H1 (cell line): ENCODE data around the gene NDUFA13. TPM values are rescaled to one million over a fixed set of nuclear protein-coding genes. Genes with fewer than 3 reads are reported as not detected.

ENCODE experiments used
- CTCF ChIA-PET: fragments of 300-600 bp; sonication (Branson Sonifier 250); formaldehyde crosslinking; loops from one replicate; lab custom pipeline; 2021; ENCODE audit not compliant: partially characterized antibody; lab: Charles Lee
- POLR2A ChIA-PET: fragments of 300-600 bp; sonication (Branson Sonifier 250); formaldehyde crosslinking; loops from one replicate; lab custom pipeline; 2021; ENCODE audit warnings: inconsistent platforms; ENCODE audit not compliant: partially characterized antibody; lab: Charles Lee
- DNase-seq, 2 experiments: peaks; one replicate each; pipeline versions ENCODE4 v3.0.0 to v3.0.0-alpha.2; 2010 to 2022; ENCODE audit warnings: low spot score in 2 of 2, low read depth in 1 of 2, mixed read lengths in 1 of 2
- FAIRE-seq: peaks from 2 replicates; lab custom pipeline; 2011; peaks lifted over from hg19 to GRCh38; lab: Jason Lieb, UNC
- H2AFZ ChIP-seq: 2 replicates; pipeline ENCODE4 v1.8.1; 2012; ENCODE audit warnings: low read length, inconsistent platforms
- H2AK5ac ChIP-seq: 2 replicates; pipeline ENCODE4 v1.6.1; 2013; ENCODE audit warnings: low read depth, low read length
- H2BK120ac ChIP-seq: replicated peaks from 2 replicates; pipeline ENCODE3; 2013; ENCODE audit warnings: low read depth, low read length, inconsistent platforms
- H2BK12ac ChIP-seq: 2 replicates; pipeline ENCODE4 v1.6.1; 2013; ENCODE audit warnings: low read depth, low read length
- H2BK15ac ChIP-seq: 2 replicates; pipeline ENCODE4 v1.6.1; 2013; ENCODE audit warnings: low read length
- H2BK20ac ChIP-seq: 2 replicates; pipeline ENCODE4 v1.6.1; 2013; ENCODE audit warnings: low read length
- H2BK5ac ChIP-seq: 2 replicates; pipeline ENCODE4 v1.6.1; 2013; ENCODE audit warnings: low read depth, low read length
- H3K14ac ChIP-seq: 2 replicates; pipeline ENCODE4 v1.6.1; 2013; ENCODE audit warnings: inconsistent platforms; ENCODE audit not compliant: insufficient read length
- H3K18ac ChIP-seq: 2 replicates; pipeline ENCODE4 v1.6.1; 2013; ENCODE audit warnings: low read length; ENCODE audit errors: extremely low read depth
- H3K23ac ChIP-seq: 2 replicates; pipeline ENCODE4 v1.6.1; 2013; ENCODE audit warnings: inconsistent platforms; ENCODE audit not compliant: insufficient read length
- H3K23me2 ChIP-seq: 2 replicates; pipeline ENCODE4 v1.6.1; 2013; ENCODE audit warnings: low read depth, low read length
- H3K27ac ChIP-seq: 2 replicates; pipeline ENCODE4 v1.6.1; 2011; ENCODE audit warnings: low read depth, low read length, inconsistent platforms
- H3K27me3 ChIP-seq, 4 experiments: replicated peaks in 1 of 4; 1 replicate in 1 of 4; 2 replicates in 3 of 4; pipeline versions ENCODE4 v1.6.1 to v1.8.1; 2011 to 2013; ENCODE audit warnings: low read length in 3 of 4, mild to moderate bottlenecking in 3 of 4, inconsistent platforms in 2 of 4, mixed read lengths in 2 of 4, moderate library complexity in 1 of 4; ENCODE audit not compliant: control insufficient read depth in 3 of 4, insufficient read depth in 3 of 4; ENCODE audit errors: extremely low read depth in 1 of 4
- H3K36me3 ChIP-seq, 4 experiments: 2 replicates each; pipeline versions ENCODE4 v1.6.1 to v1.8.1; 2011 to 2013; ENCODE audit warnings: mild to moderate bottlenecking in 4 of 4, low read length in 3 of 4, moderate library complexity in 2 of 4, control low read depth in 1 of 4, inconsistent platforms in 1 of 4; ENCODE audit not compliant: insufficient read depth in 4 of 4, control insufficient read depth in 2 of 4
- H3K4ac ChIP-seq: replicated peaks from 2 replicates; pipeline ENCODE3; 2013; ENCODE audit warnings: low read length, low read depth, mixed read lengths, inconsistent platforms; ENCODE audit not compliant: insufficient read length
- H3K4me1 ChIP-seq, 4 experiments: replicated peaks in 1 of 4; 1 replicate in 1 of 4; 2 replicates in 3 of 4; pipeline versions ENCODE4 v1.6.1 to v1.8.1; 2011 to 2013; ENCODE audit warnings: low read length in 3 of 4, inconsistent platforms in 2 of 4, mixed read lengths in 1 of 4; ENCODE audit not compliant: insufficient read depth in 4 of 4, control insufficient read depth in 3 of 4
- H3K4me2 ChIP-seq, 2 experiments: 2 replicates each; pipeline versions ENCODE4 v1.6.1 to v1.8.1; 2011 to 2013; ENCODE audit warnings: low read depth in 2 of 2, low read length in 2 of 2, control low read depth in 1 of 2, inconsistent platforms in 1 of 2, mild to moderate bottlenecking in 1 of 2; ENCODE audit not compliant: insufficient read depth in 1 of 2
- H3K4me3 ChIP-seq, 4 experiments: fragments of 200-600, 300-600 bp in 1 of 4; sonication (generic), shearing (Covaris generic), sonication (Bioruptor Twin) in 1 of 4; 2 replicates each; pipeline versions ENCODE4 v1.5.1 to v1.8.1; 2011 to 2016; ENCODE audit warnings: low read length in 4 of 4, low read depth in 3 of 4, control low read depth in 2 of 4, inconsistent platforms in 2 of 4, mild to moderate bottlenecking in 2 of 4, mixed read lengths in 1 of 4, moderate library complexity in 1 of 4; ENCODE audit not compliant: insufficient read depth in 2 of 4; ENCODE audit errors: extremely low read depth in 1 of 4
- H3K56ac ChIP-seq: replicated peaks from 2 replicates; pipeline ENCODE3; 2013; ENCODE audit warnings: low read depth, mild to moderate bottlenecking, mixed read lengths, low read length, inconsistent platforms; ENCODE audit not compliant: insufficient read length
- H3K79me1 ChIP-seq: 2 replicates; pipeline ENCODE4 v1.6.1; 2013; ENCODE audit warnings: low read depth, low read length, control low read depth
- H3K79me2 ChIP-seq, 2 experiments: 2 replicates each; pipeline versions ENCODE4 v1.6.1 to v1.8.1; 2012 to 2013; ENCODE audit warnings: low read length in 2 of 2, mild to moderate bottlenecking in 2 of 2, inconsistent platforms in 1 of 2; ENCODE audit not compliant: insufficient read depth in 2 of 2, control insufficient read depth in 1 of 2
- H3K9ac ChIP-seq, 4 experiments: replicated peaks in 1 of 4; 1 replicate in 1 of 4; 2 replicates in 3 of 4; pipeline versions ENCODE4 v1.6.1 to v1.8.1; 2011 to 2013; ENCODE audit warnings: low read depth in 3 of 4, low read length in 3 of 4, control low read depth in 2 of 4, mild to moderate bottlenecking in 2 of 4, moderate library complexity in 2 of 4, inconsistent platforms in 1 of 4; ENCODE audit errors: extremely low read depth in 1 of 4
- H3K9me3 ChIP-seq, 2 experiments: 2 replicates each; pipeline versions ENCODE4 v1.6.1 to v1.8.1; 2012 to 2013; ENCODE audit warnings: mild to moderate bottlenecking in 2 of 2, moderate library complexity in 2 of 2, control low read depth in 1 of 2, inconsistent platforms in 1 of 2, low read depth in 1 of 2, low read length in 1 of 2, mixed read lengths in 1 of 2; ENCODE audit not compliant: insufficient read depth in 2 of 2
- H4K20me1 ChIP-seq, 2 experiments: replicated peaks in 1 of 2; 2 replicates each; pipeline versions ENCODE3 to v1.8.1; 2011 to 2013; ENCODE audit warnings: inconsistent platforms in 2 of 2, low read length in 2 of 2, mild to moderate bottlenecking in 1 of 2; ENCODE audit not compliant: insufficient read depth in 2 of 2, control insufficient read depth in 1 of 2
- H4K5ac ChIP-seq: 2 replicates; pipeline ENCODE4 v1.6.1; 2013; ENCODE audit warnings: low read length, low read depth, mixed read lengths, inconsistent platforms; ENCODE audit not compliant: insufficient read length
- H4K8ac ChIP-seq: 2 replicates; pipeline ENCODE4 v1.8.0; 2013; ENCODE audit warnings: mild to moderate bottlenecking, moderate library complexity, low read length, inconsistent platforms; ENCODE audit not compliant: insufficient read depth; ENCODE audit errors: extremely low read depth
- H4K91ac ChIP-seq: replicated peaks from 2 replicates; pipeline ENCODE3; 2013; ENCODE audit warnings: low read length, mixed read lengths, inconsistent platforms; ENCODE audit not compliant: insufficient read length
- ASH2L ChIP-seq: fragments of 200-600, 300-600 bp; sonication (generic); IDR thresholded peaks from one replicate; pipeline ENCODE4 v1.7.1; 2017; ENCODE audit warnings: low read length
- CBX5 ChIP-seq: fragments of 300-800, 300-1000 bp; sonication (generic); IDR thresholded peaks from 2 replicates; pipeline ENCODE4 v1.7.1; 2016; ENCODE audit warnings: antibody characterized with exemption, low read length, low read depth
- EZH2 ChIP-seq: fragments of 200-600 bp; sonication (generic); IDR thresholded peaks from 2 replicates; pipeline ENCODE4 v1.7.1; 2012; ENCODE audit warnings: low read depth, mild to moderate bottlenecking, moderate library complexity, low read length, inconsistent platforms; ENCODE audit not compliant: severe bottlenecking
- FOSL1 ChIP-seq: IDR thresholded peaks from 2 replicates; pipeline ENCODE4 v1.6.1; 2011; ENCODE audit warnings: mild to moderate bottlenecking, low read depth, low read length, moderate library complexity; ENCODE audit not compliant: insufficient read depth
- GABPA ChIP-seq: IDR thresholded peaks from 2 replicates; pipeline ENCODE4 v1.6.1; 2011; ENCODE audit warnings: mild to moderate bottlenecking, low read length, moderate library complexity, borderline replicate concordance; ENCODE audit not compliant: insufficient read depth
- HDAC2 ChIP-seq, 2 experiments: fragments of 300-600 bp in 1 of 2; sonication (generic) in 1 of 2; IDR thresholded peaks; 2 replicates each; pipeline ENCODE4 v1.6.1; 2011 to 2012; ENCODE audit warnings: low read depth in 2 of 2, low read length in 2 of 2, mild to moderate bottlenecking in 2 of 2, moderate library complexity in 2 of 2, borderline replicate concordance in 1 of 2, inconsistent platforms in 1 of 2
- POLR2A ChIP-seq, 2 experiments: IDR thresholded peaks; 1 replicate in 1 of 2; 2 replicates in 1 of 2; pipeline ENCODE4 v1.6.1; 2011; ENCODE audit warnings: low read depth in 2 of 2, low read length in 2 of 2, mild to moderate bottlenecking in 2 of 2; ENCODE audit errors: control extremely low read depth in 1 of 2
- SP4 ChIP-seq: IDR thresholded peaks from 2 replicates; pipeline ENCODE4 v1.6.1; 2012; ENCODE audit warnings: low read length, inconsistent platforms
- TBP ChIP-seq: IDR thresholded peaks from 2 replicates; pipeline ENCODE4 v1.6.1; 2011; ENCODE audit warnings: low read depth, low read length, improper control_type of control experiment
- TCF12 ChIP-seq: IDR thresholded peaks from 2 replicates; pipeline ENCODE4 v1.6.1; 2011; ENCODE audit warnings: low read depth, mild to moderate bottlenecking, low read length
- YY1 ChIP-seq: IDR thresholded peaks from 2 replicates; pipeline ENCODE4 v1.6.1; 2011; ENCODE audit warnings: low read depth, mild to moderate bottlenecking, low read length
- ZNF274 ChIP-seq: IDR thresholded peaks from 2 replicates; pipeline ENCODE4 v1.7.0; 2012; ENCODE audit warnings: low read length, borderline replicate concordance; ENCODE audit errors: extremely low read depth
- WGBS, 2 experiments: shearing (Covaris generic) in 1 of 2; methylation state at CpG; one replicate each; pipeline versions ENCODE4 v1.1.6 to v1.1.7; 2013 to 2015; ENCODE audit warnings: low lambda C conversion rate in 2 of 2, mixed read lengths in 2 of 2, inconsistent platforms in 1 of 2, low coverage in 1 of 2, missing lambda C conversion rate in 1 of 2; ENCODE audit not compliant: insufficient replicate concordance in 2 of 2, insufficient coverage in 1 of 2, insufficient read length in 1 of 2; ENCODE audit errors: extremely low coverage in 1 of 2, missing lambda C conversion rate in 1 of 2; 5-methylcytosine and 5-hydroxymethylcytosine counted together
- polyA plus RNA-seq, 7 experiments: library from polyadenylated mRNA; depleted of rRNA in 3 of 7; stranded (reverse) in 5 of 7; unstranded in 2 of 7; fragments of >200 nt in 5 of 7; fragments of 200-250 nt in 2 of 7; gene quantifications; 1 replicate in 5 of 7; 2 replicates in 1 of 7; 4 replicates in 1 of 7; pipeline versions ENCODE4 v1.2.1 to v1.2.3, GENCODE V29; 2011 to 2013; ENCODE audit warnings: missing spikeins in 2 of 7, mixed read lengths in 2 of 7
- total RNA-seq: library from RNA; stranded (reverse); fragmentation: NEBNext Ultra II Directional; extraction: Animal tissue kit (Norgen Biotek cat#: 25700); gene quantifications from 2 replicates; pipeline ENCODE4 v1.2.1, GENCODE V29; 2021

Gene NDUFA13
- total and polyA plus RNA-seq, 2 of the 8 experiments (the other 6 are each of a cell fraction or from before 2014, with no cell fraction given) = 413 to 1,105 TPM

DNA sequence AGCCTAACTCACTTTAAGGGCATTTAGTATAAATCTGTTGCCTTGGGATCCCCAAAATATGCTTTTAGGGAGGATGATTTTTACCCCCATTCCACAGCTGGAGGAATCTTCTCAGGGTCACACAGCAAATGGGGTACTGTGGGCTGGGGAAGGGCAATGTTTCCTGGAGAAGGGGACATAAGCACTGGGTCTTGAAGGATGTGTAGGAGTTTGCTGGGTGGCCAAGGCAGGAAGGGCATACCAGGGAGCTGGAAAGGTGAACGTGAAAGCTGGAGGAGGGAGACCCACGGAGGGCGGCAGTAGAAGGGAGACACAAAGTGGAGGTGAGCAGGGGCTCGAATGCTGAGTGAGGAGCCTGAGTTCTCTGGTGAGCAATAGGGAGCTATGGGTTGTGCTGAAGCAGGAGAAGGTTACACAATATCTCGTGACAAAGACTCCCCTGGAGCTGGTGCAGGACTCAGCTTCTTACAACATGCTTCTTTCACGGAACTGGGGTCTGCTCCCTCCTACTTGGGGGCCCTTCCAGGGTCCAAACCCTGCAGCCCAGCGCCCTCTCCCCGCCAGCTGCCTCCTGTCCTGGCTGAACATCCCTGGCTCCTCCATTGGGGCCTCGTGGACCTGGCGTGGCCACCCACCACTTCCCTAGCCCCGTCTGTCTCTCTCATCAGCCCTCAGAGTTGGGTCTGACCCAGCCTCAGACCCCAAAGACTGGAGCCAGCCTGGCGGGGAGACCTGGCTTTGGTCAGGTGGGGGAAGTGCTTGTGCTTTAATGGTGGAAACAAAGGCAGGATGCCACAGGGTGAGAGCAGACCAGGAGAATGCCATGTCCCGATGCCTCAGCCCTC is 33.1 kb downstream of the NDUFA13 start:
- H3K4me2 ChIP-seq = no peak overlapping the region
- no peaks in the 10 kb centered on the region; a peak in 3 of 7 replicates for H3K4me1 ChIP-seq
- H2AFZ ChIP-seq = no peak overlapping the region
- H3K4ac ChIP-seq = no peak overlapping the region
- no peak overlapping the region for H4K91ac ChIP-seq
- FAIRE-seq (no peak), DNase-seq (no peak)
- no peak overlapping the region for H3K14ac ChIP-seq
- H3K23me2 ChIP-seq = no peaks in the 10 kb centered on the region
- no peak overlapping the region for H3K56ac ChIP-seq
- H3K36me3 ChIP-seq = no peaks in the 10 kb centered on the region
- no peak overlapping the region for H4K8ac ChIP-seq
- no peak overlapping the region for H2BK20ac ChIP-seq
- H2BK12ac ChIP-seq = no peak overlapping the region
- no peaks in the 10 kb centered on the region for H3K79me1 ChIP-seq
- no peaks in the 10 kb centered on the region for H3K9me3 ChIP-seq
- H2BK15ac ChIP-seq = no peak overlapping the region
- H2BK120ac ChIP-seq = no peak overlapping the region
- no peak overlapping the region for H3K27ac ChIP-seq
- no peak overlapping the region for H4K5ac ChIP-seq
- H3K4me3 ChIP-seq = no peak overlapping the region
- H3K9ac ChIP-seq = no peak overlapping the region
- no peak overlapping the region for H3K23ac ChIP-seq
- H3K79me2 ChIP-seq = no peaks in the 10 kb centered on the region
- H3K18ac ChIP-seq = no peak overlapping the region; the same call in 1 of the 2 replicates
- POLR2A ChIA-PET = interaction anchor here (1.0 to 2.3 kb wide), 4 partner anchors 10 to 20 kb away, joined by 3 to 7 read pairs (median 6); partner anchors contain the start of gene YJEFN3
- H3K27me3 ChIP-seq = no peaks in the 10 kb centered on the region; a peak in 1 of 7 replicates
- CTCF ChIA-PET = interaction anchor here (0.6 to 15.7 kb wide), 4 partner anchors 12 to 33 kb away, joined by 3 to 223 read pairs (median 142); partner anchors contain the start of genes CILP2, NDUFA13 and YJEFN3
- no peak overlapping the region for H2AK5ac ChIP-seq
- peak overlapping the region; percentile 8; the same call in 1 of the 2 replicates for H2BK5ac ChIP-seq
- 82% methylated on average over 13 of the region's 13 CpGs; no CpG with 5 or more reads in 1 of the 2 experiments for WGBS, 2 experiments
- no peaks in the 10 kb centered on the region for H4K20me1 ChIP-seq
- TF ChIP-seq ZNF274 (no peak), CBX5 (no peak), GABPA (no peak), YY1 (no peak), FOSL1 (no peak), ASH2L (no peak), POLR2A (IDR thresholded peaks at IDR 0.05; ENCODE audit: control extremely low read depth in 1 of 2, low read depth in 2 of 2, low read length in 2 of 2) (no peak), TBP (no peak), EZH2 (no peak), SP4 (no peak), HDAC2 (IDR thresholded peaks at IDR 0.05; ENCODE audit: borderline replicate concordance in 1 of 2, low read depth in 2 of 2, low read length in 2 of 2) (no peak), TCF12 (no peak)
